Measurements from ENCODE around the gene SPINK4.

- no peak for TF ChIP-seq EZH2 (IDR thresholded peaks at IDR 0.05; ENCODE audit: borderline replicate concordance, low read length)
- no peak for TF ChIP-seq CTCF (conservative IDR thresholded peaks at IDR 0.05 in 1 of 2, IDR thresholded peaks at IDR 0.05 in 1 of 2; ENCODE audit: extremely low read depth in 1 of 2, insufficient read depth in 1 of 2, low read depth in 1 of 2, low read length in 2 of 2)
Observed at GRCh38 chr9:33294670-33295432, 54.9 kb downstream of the SPINK4 start.
